Smooth muscle cell (in vitro differentiated cells): ENCODE results near the gene ZHX3. TPM values are rescaled to one million over a fixed set of nuclear protein-coding genes. Genes with fewer than 3 reads are reported as not detected.

Experiments used
- DNase-seq: peaks from one replicate; lab custom pipeline; 2025; ENCODE audit not compliant: unreplicated experiment; lab: John Stamatoyannopoulos, UW
- H2AFZ ChIP-seq: fragments of 200-600 bp; sonication (generic); 2 replicates; pipeline ENCODE4 v1.6.0; 2016; ENCODE audit warnings: antibody characterized with exemption, low read depth, mild to moderate bottlenecking
- H3F3A ChIP-seq: fragments of 200-600 bp; sonication (generic); 2 replicates; pipeline ENCODE4 v1.6.0; 2017; ENCODE audit warnings: antibody characterized with exemption, low read depth
- H3K27ac ChIP-seq: fragments of 200-600 bp; sonication (generic); 2 replicates; pipeline ENCODE4 v1.5.1; 2016; ENCODE audit warnings: low read depth, mild to moderate bottlenecking
- H3K27me3 ChIP-seq: fragments of 200-600 bp; sonication (generic); 2 replicates; pipeline ENCODE4 v1.6.1; 2016; ENCODE audit warnings: low read depth, mild to moderate bottlenecking
- H3K36me3 ChIP-seq: fragments of 200-600 bp; sonication (generic); 2 replicates; pipeline ENCODE4 v1.5.1; 2016; ENCODE audit warnings: low read depth
- H3K4me1 ChIP-seq: fragments of 200-600 bp; sonication (generic); 2 replicates; pipeline ENCODE4 v1.5.1; 2016; ENCODE audit warnings: low read depth
- H3K4me2 ChIP-seq: fragments of 200-600 bp; sonication (generic); 2 replicates; pipeline ENCODE4 v1.6.0; 2016; ENCODE audit warnings: mild to moderate bottlenecking
- H3K4me3 ChIP-seq: fragments of 200-600 bp; sonication (generic); 2 replicates; pipeline ENCODE4 v1.5.1; 2016; ENCODE audit warnings: mild to moderate bottlenecking
- H3K79me2 ChIP-seq: fragments of 200-600 bp; sonication (generic); 2 replicates; pipeline ENCODE4 v1.6.0; 2016; ENCODE audit warnings: low read depth, mild to moderate bottlenecking
- H3K9ac ChIP-seq: fragments of 200-600 bp; sonication (generic); 2 replicates; pipeline ENCODE4 v1.6.0; 2016; ENCODE audit warnings: low read depth
- H3K9me3 ChIP-seq: fragments of 200-600 bp; sonication (generic); replicated peaks from 2 replicates; pipeline ENCODE4 v1.5.1; 2016; ENCODE audit warnings: low read depth
- H4K20me1 ChIP-seq: fragments of 200-600 bp; sonication (generic); 2 replicates; pipeline ENCODE4 v1.6.0; 2016; ENCODE audit warnings: low read depth
- CTCF ChIP-seq: fragments of 200-600 bp; sonication (generic); IDR thresholded peaks from 2 replicates; pipeline ENCODE4 v1.5.1; 2017; ENCODE audit warnings: borderline replicate concordance, mild to moderate bottlenecking, antibody characterized with exemption; ENCODE audit not compliant: insufficient read depth, poor library complexity, severe bottlenecking
- WGBS: methylation state at CpG from one replicate; pipeline ENCODE4 v1.1.7; 2016; ENCODE audit warnings: low lambda C conversion rate; 5-methylcytosine and 5-hydroxymethylcytosine counted together
- polyA plus RNA-seq: library from polyadenylated mRNA; unstranded; fragments of >200 nt; fragmentation: Nextera tagmentation; extraction: Ambion mirVana; gene quantifications from 2 replicates; pipeline ENCODE4 v1.2.1, GENCODE V29; 2016
- total RNA-seq: library from RNA; depleted of rRNA; stranded (reverse); fragments of >200 nt; gene quantifications from 2 replicates; pipeline ENCODE4 v1.2.3, GENCODE V29; 2014

The ZHX3 gene
- total and polyA plus RNA-seq, 2 experiments from 2014 or later = 10.1 to 17.1 TPM

GRCh38 chr20:41145317-41145716 is 172.2 kb downstream of the ZHX3 start:
- 91% methylated on average over 2 of the region's 2 CpGs for WGBS
- Histone ChIP-seq H3K27me3 (no peaks in the 10 kb centered on the region), H3K27ac (no peak overlapping the region), H3K9ac (no peak overlapping the region), H2AFZ (no peak overlapping the region), H3K4me3 (no peak overlapping the region), H3K9me3 (no peaks in the 10 kb centered on the region), H3K79me2 (peaks cover 100% of the 10 kb centered on the region), H4K20me1 (peaks cover 100% of the 10 kb centered on the region), H3K4me1 (peaks cover 5% of the 10 kb centered on the region), H3F3A (no peaks in the 10 kb centered on the region), H3K4me2 (no peak overlapping the region), H3K36me3 (no peaks in the 10 kb centered on the region)
- TF ChIP-seq CTCF = no peak
- no peak for DNase-seq

GRCh38 chr20:41143354-41143753 is 174.2 kb downstream of the ZHX3 start:
- Histone ChIP-seq H2AFZ (no peak overlapping the region), H3F3A (no peaks in the 10 kb centered on the region), H3K27me3 (no peaks in the 10 kb centered on the region), H3K9ac (no peak overlapping the region), H3K79me2 (peaks cover 100% of the 10 kb centered on the region), H3K4me3 (no peak overlapping the region), H4K20me1 (peaks cover 100% of the 10 kb centered on the region), H3K4me1 (peaks cover 16% of the 10 kb centered on the region), H3K36me3 (no peaks in the 10 kb centered on the region), H3K9me3 (no peaks in the 10 kb centered on the region), H3K27ac (no peak overlapping the region), H3K4me2 (no peak overlapping the region)
- DNase-seq = no peak
- WGBS = 96% methylated on average over 2 of the region's 2 CpGs
- TF ChIP-seq CTCF = no peak

- Histone ChIP-seq H3K9ac (no peak overlapping the region), H3K4me3 (no peak overlapping the region), H3K4me1 (peaks cover 16% of the 10 kb centered on the region), H3K27ac (no peak overlapping the region), H3F3A (no peaks in the 10 kb centered on the region), H3K4me2 (no peak overlapping the region), H3K9me3 (no peaks in the 10 kb centered on the region), H3K79me2 (peaks cover 100% of the 10 kb centered on the region), H3K27me3 (no peaks in the 10 kb centered on the region), H2AFZ (no peak overlapping the region), H3K36me3 (no peaks in the 10 kb centered on the region), H4K20me1 (peaks cover 100% of the 10 kb centered on the region)
- no peak for DNase-seq
- TF ChIP-seq CTCF = no peak
- WGBS = 51% methylated on average over 5 of the region's 5 CpGs
Observed at GRCh38 chr20:41142919-41143318, 174.6 kb downstream of the ZHX3 start.

GRCh38 chr20:41142245-41142644 is 175.3 kb downstream of the ZHX3 start:
- Histone ChIP-seq H3K4me2 (no peak overlapping the region), H4K20me1 (peaks cover 93% of the 10 kb centered on the region)

More at GRCh38 chr20:41142245-41142644, 175.3 kb downstream of the ZHX3 start:
- no peak for DNase-seq
- WGBS = 98% methylated on average over 4 of the region's 4 CpGs
- Histone ChIP-seq H2AFZ (no peak overlapping the region), H3F3A (no peaks in the 10 kb centered on the region), H3K79me2 (peaks cover 98% of the 10 kb centered on the region), H3K4me3 (no peak overlapping the region), H3K27me3 (no peaks in the 10 kb centered on the region), H3K36me3 (no peaks in the 10 kb centered on the region), H3K27ac (no peak overlapping the region), H3K4me1 (peaks cover 16% of the 10 kb centered on the region), H3K9me3 (no peaks in the 10 kb centered on the region), H3K9ac (no peak overlapping the region)
- TF ChIP-seq CTCF = no peak
